Tibial nerve (tissue), 4 donors: ENCODE measurements around the gene SPEM2.

Experiments used
- EP300 ChIP-seq, 2 donors: sonication (generic); formaldehyde crosslinking; IDR thresholded peaks; one replicate each; pipeline ENCODE4 v1.6.1; 2017; ENCODE audit warnings: antibody characterized with exemption in 2 of 2, mild to moderate bottlenecking in 1 of 2
- POLR2A ChIP-seq, 2 donors: fragments of 450-650 bp; IDR thresholded peaks; one replicate each; pipeline ENCODE4 v1.6.1; 2017; ENCODE audit warnings: antibody characterized with exemption in 2 of 2, mild to moderate bottlenecking in 2 of 2, moderate library complexity in 2 of 2
- TF ChIP-seq, protein P1 (sequence below), 5 experiments: fragments of 200-600 bp in 3 of 5; fragments of 450-650 bp in 2 of 5; sonication (generic) in 3 of 5; IDR thresholded peaks; one replicate each; pipeline ENCODE4 v1.5.1; 2016 to 2019; ENCODE audit warnings: antibody characterized with exemption in 5 of 5, mild to moderate bottlenecking in 3 of 5, moderate library complexity in 2 of 5

DNA sequence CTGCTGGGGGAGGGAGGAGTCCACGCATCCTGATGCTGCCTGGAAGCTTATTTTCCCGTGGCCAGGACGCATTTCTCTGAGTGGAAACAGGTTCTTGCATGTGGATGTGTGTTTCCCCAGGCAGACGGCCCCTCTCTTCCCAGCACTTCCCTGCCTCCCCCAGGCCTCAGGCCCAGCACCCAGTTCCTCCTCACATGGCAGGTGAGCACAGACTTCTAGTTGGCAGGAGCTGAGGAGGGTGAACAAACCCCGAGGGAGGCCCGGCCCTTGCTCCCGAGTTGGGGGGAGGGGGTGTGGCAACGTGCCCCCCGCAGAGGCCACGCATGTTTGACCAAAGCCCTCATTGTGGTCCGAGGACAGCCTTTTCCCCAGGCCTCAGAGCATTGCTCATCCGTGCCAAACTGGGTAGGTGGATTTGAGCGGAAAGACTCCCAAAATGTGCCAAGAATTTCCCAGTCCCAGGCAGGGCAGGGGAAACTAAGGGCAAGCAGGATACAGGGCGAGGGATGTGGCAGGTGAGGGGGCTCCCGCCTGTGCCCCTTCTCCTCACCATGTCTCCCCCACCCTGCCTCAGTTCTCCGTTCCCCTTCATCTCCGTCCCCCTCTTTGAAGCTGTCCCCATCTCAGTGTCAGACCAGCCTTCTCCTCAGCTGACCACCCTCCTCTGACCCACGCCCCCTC, 6.8 kb upstream of the SPEM2 start:
- TF ChIP-seq, protein P1, sequence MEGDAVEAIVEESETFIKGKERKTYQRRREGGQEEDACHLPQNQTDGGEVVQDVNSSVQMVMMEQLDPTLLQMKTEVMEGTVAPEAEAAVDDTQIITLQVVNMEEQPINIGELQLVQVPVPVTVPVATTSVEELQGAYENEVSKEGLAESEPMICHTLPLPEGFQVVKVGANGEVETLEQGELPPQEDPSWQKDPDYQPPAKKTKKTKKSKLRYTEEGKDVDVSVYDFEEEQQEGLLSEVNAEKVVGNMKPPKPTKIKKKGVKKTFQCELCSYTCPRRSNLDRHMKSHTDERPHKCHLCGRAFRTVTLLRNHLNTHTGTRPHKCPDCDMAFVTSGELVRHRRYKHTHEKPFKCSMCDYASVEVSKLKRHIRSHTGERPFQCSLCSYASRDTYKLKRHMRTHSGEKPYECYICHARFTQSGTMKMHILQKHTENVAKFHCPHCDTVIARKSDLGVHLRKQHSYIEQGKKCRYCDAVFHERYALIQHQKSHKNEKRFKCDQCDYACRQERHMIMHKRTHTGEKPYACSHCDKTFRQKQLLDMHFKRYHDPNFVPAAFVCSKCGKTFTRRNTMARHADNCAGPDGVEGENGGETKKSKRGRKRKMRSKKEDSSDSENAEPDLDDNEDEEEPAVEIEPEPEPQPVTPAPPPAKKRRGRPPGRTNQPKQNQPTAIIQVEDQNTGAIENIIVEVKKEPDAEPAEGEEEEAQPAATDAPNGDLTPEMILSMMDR (IDR thresholded peaks at IDR 0.05): no peak
- TF ChIP-seq POLR2A (IDR thresholded peaks at IDR 0.05): no peak
- no peak for TF ChIP-seq EP300 (IDR thresholded peaks at IDR 0.05)
